ENCODE measurements around the gene APBA2. TPM values are rescaled to one million over a fixed set of nuclear protein-coding genes. Genes with fewer than 3 reads are reported as not detected.

Gene APBA2
- total and polyA plus RNA-seq, 10 of the 15 experiments (the other 5 are each of a cell fraction or from before 2014, with no cell fraction given), result 0.06 to 0.26 (median 0.07) TPM; not detected in 7

DNA sequence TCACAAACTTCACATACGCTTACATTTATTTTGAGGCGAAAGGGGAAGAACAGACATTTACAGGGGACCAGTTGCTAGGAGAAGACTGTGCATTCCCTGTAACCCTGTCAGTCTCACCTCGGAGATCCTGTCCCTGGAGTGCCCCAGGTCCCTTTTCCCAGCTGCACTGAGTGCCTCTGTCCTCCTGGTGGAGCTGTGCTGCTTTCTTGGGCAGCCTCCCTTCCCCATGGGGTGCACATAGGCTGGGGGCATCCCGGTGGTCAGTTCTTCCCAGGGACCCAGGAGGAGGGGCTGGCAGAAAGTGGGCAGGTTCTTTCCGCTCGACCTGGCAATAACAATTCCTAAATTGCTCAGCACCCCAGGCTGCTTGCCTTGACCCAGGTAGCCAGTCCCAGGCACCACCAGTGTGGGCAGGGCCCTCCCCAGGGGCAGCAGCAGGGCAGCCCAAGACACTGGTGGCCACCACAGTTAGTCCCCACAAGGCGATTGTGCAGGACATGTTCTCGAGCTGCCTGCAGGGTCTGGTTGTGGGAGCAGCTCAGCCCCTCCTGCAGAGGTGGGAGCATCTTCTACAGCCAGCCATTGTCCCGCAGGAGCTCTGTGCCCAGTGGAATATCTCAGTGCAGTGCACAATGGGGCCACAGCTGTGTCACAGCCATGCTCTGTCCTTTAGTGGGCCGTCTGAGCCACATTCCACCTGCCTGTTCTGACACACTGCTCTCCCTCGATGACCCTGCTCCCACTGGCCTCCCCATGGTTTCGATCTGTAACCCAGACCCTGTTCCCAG lies 36.3 kb downstream of the APBA2 start:
- Histone ChIP-seq H3K4me1 (ENCODE audit: control insufficient read depth, insufficient read depth, low read length) (no peaks in the 10 kb centered on the region), H3K4me2 (ENCODE audit: control insufficient read depth, insufficient read depth) (no peak overlapping the region), H3K27ac (ENCODE audit: control insufficient read depth, insufficient read depth) (no peak overlapping the region), H2AFZ (ENCODE audit: control insufficient read depth, low read depth, low read length) (no peak overlapping the region), H3K4me3 (no peak overlapping the region), H3K27me3 (replicated peaks in 1 of 2; ENCODE audit: control insufficient read depth in 2 of 2, insufficient read depth in 2 of 2, low read length in 1 of 2) (no peaks in the 10 kb centered on the region; a peak in 1 of 4 replicates), H3K36me3 (ENCODE audit: control insufficient read depth in 2 of 2, insufficient read depth in 2 of 2, low read length in 1 of 2) (no peaks in the 10 kb centered on the region), H4K20me1 (ENCODE audit: control insufficient read depth, insufficient read depth) (no peaks in the 10 kb centered on the region), H3K9me3 (replicated peaks; ENCODE audit: control insufficient read depth, insufficient read depth, low read length) (no peaks in the 10 kb centered on the region), H3K9ac (ENCODE audit: control insufficient read depth, insufficient read depth, low read length) (no peak overlapping the region), H3K79me2 (ENCODE audit: control insufficient read depth, insufficient read depth, low read length) (no peaks in the 10 kb centered on the region)
- ChIA-PET POLR2A (no interaction called here), RAD21 (ENCODE audit: unreplicated experiment) (no interaction called here), SMC1A (ENCODE audit: uncharacterized antibody, unreplicated experiment) (no interaction called here), CTCF (interaction anchor here (0.8 kb wide), 1 partner anchor 54 kb away, joined by 3 read pairs; no protein-coding TSS in a partner anchor)
- ATAC-seq (no peak), DNase-seq (ENCODE audit: low read depth, low spot score) (no peak), FAIRE-seq (no peak)
- intact Hi-C loops (cut with micrococcal nuclease; ENCODE audit: unreplicated experiment), result no loop called here
- TF ChIP-seq NFYB (IDR thresholded peaks at IDR 0.05; ENCODE audit: insufficient read depth, low read depth, low read length), result no peak
- TF ChIP-seq, protein P1, sequence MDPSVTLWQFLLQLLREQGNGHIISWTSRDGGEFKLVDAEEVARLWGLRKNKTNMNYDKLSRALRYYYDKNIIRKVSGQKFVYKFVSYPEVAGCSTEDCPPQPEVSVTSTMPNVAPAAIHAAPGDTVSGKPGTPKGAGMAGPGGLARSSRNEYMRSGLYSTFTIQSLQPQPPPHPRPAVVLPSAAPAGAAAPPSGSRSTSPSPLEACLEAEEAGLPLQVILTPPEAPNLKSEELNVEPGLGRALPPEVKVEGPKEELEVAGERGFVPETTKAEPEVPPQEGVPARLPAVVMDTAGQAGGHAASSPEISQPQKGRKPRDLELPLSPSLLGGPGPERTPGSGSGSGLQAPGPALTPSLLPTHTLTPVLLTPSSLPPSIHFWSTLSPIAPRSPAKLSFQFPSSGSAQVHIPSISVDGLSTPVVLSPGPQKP (IDR thresholded peaks at IDR 0.05; ENCODE audit: low read depth, low read length), result no peak
- TF ChIP-seq FOXM1 (IDR thresholded peaks at IDR 0.05; ENCODE audit: low read depth, low read length), result no peak
- TF ChIP-seq EP300 (IDR thresholded peaks at IDR 0.05; ENCODE audit: borderline replicate concordance in 1 of 2, control insufficient read depth in 1 of 2, low read depth in 2 of 2, low read length in 2 of 2), result no peak
- in situ Hi-C loops (cut with MboI), result no loop called here
- no TSS peak for BruUV-seq (replicated peaks)
- 26% methylated on average over 12 of the region's 12 CpGs for WGBS (ENCODE audit: insufficient coverage, insufficient replicate concordance, low lambda C conversion rate, missing lambda C conversion rate)

DNA sequence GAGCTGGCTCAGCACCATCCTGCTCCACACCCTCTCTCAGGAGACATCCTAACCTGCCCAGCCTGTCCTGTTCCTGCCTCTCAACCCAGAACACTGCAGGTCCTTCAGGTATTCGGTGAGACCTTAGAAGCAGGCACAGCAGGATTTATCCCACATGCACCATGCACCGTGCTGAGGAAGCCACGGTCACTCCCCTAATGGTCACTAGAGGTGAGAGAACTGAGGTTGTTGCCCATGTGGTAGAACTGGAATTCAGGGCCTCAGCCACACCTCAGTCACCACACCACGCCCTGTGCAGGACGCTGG lies 36.9 kb downstream of the APBA2 start:
- Histone ChIP-seq H3K4me2 (ENCODE audit: control insufficient read depth, insufficient read depth) (no peak overlapping the region), H4K20me1 (ENCODE audit: control insufficient read depth, insufficient read depth) (no peaks in the 10 kb centered on the region), H3K79me2 (ENCODE audit: control insufficient read depth, insufficient read depth, low read length) (no peaks in the 10 kb centered on the region), H2AFZ (ENCODE audit: control insufficient read depth, low read depth, low read length) (no peak overlapping the region), H3K9me3 (replicated peaks; ENCODE audit: control insufficient read depth, insufficient read depth, low read length) (no peaks in the 10 kb centered on the region), H3K4me3 (no peak overlapping the region), H3K27me3 (replicated peaks in 1 of 2; ENCODE audit: control insufficient read depth in 2 of 2, insufficient read depth in 2 of 2, low read length in 1 of 2) (no peaks in the 10 kb centered on the region; a peak in 1 of 4 replicates), H3K4me1 (ENCODE audit: control insufficient read depth, insufficient read depth, low read length) (no peaks in the 10 kb centered on the region), H3K27ac (ENCODE audit: control insufficient read depth, insufficient read depth) (no peak overlapping the region), H3K36me3 (ENCODE audit: control insufficient read depth in 2 of 2, insufficient read depth in 2 of 2, low read length in 1 of 2) (no peaks in the 10 kb centered on the region), H3K9ac (ENCODE audit: control insufficient read depth, insufficient read depth, low read length) (no peak overlapping the region)
- FAIRE-seq (no peak), DNase-seq (ENCODE audit: low read depth, low spot score) (no peak), ATAC-seq (no peak)
- CTCF ChIA-PET, result no interaction called here
- BruUV-seq (replicated peaks), result no TSS peak
- POLR2A ChIA-PET, result no interaction called here
- WGBS (ENCODE audit: insufficient coverage, insufficient replicate concordance, low lambda C conversion rate, missing lambda C conversion rate), result 10% methylated on average over 5 of the region's 5 CpGs
- in situ Hi-C loops (cut with MboI), result no loop called here
- intact Hi-C loops (cut with micrococcal nuclease; ENCODE audit: unreplicated experiment), result no loop called here
- SMC1A ChIA-PET (ENCODE audit: uncharacterized antibody, unreplicated experiment), result no interaction called here
- RAD21 ChIA-PET (ENCODE audit: unreplicated experiment), result no interaction called here
- TF ChIP-seq SP1 (IDR thresholded peaks at IDR 0.05; ENCODE audit: low read depth, low read length) (no peak), TARDBP (IDR thresholded peaks at IDR 0.05; ENCODE audit: borderline replicate concordance) (no peak), IRF3 (IDR thresholded peaks at IDR 0.05) (no peak), ZNF592 (IDR thresholded peaks at IDR 0.05) (no peak), RUNX3 (IDR thresholded peaks at IDR 0.05; ENCODE audit: low read length) (no peak)
- TF ChIP-seq, protein P2, sequence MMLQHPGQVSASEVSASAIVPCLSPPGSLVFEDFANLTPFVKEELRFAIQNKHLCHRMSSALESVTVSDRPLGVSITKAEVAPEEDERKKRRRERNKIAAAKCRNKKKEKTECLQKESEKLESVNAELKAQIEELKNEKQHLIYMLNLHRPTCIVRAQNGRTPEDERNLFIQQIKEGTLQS (IDR thresholded peaks at IDR 0.05; ENCODE audit: borderline replicate concordance, extremely low read depth, low read depth, low read length), result no peak
